Kasumi-1 (cell line): Measurements from ENCODE around the gene TMEM184C.

Experiments used
- DNase-seq, 2 experiments: peaks; one replicate each; lab custom pipeline; 2025; lab: John Stamatoyannopoulos, UW

TMEM184C gene

DNA sequence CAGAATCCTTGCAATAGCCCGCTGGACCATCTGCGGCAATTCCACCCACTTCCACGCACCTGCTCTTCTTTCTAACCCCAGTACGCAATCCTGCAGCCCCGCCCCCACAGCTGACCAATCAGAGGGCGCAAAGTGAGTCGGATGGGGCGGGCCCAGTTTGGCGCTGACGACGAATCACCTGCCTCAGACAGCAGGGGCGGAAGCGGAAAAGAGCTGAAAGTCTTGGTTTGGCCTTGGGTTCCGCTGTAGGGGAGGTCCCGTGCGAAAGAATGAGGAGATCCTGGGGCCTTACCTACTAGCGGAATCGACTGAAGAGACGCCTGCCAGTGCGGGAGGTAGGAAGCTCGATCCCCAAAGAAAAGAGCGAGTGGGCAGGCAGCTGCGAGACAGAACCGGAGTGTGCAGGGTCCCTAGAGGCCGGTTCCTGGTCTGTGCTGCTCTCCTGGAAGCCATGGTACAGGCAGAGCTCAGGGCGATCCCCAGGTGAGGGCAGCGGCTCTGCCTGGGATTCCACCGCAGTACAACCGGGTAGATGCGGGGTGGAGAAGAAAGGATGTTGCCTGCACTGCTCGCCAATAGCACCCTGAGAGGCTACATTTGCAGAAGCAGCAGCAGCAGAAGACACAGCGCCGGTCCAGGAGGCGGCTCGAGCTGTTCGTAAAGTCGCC lies at the start of gene TMEM184C:
TSS of gene TMEM184C (plus strand) at position 225 of the 668 bp plus-strand sequence. CDS start 560 bp downstream, outside the sequence.
- DNase-seq: peak; percentile 96 to 97

DNA sequence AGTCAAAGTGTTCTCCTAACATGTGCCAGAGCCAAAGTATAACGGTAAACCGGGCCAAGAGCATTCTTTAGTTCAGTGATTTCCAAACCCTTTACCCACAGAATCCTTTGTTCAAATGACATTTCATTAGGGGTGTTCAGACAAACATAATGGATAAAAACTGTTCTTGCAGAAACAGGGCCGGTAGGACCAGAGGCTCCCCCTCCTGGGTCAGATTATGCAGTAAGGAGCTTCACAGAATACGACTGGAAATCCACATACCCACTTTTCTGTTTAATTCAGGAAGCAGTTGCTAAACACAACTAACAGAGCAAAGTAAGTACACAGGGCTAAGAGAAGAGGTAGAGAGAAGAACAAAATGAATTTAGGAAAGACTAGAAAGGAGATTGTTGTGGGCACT lies 46.6 kb upstream of the TMEM184C start:
- no peak for DNase-seq

DNA sequence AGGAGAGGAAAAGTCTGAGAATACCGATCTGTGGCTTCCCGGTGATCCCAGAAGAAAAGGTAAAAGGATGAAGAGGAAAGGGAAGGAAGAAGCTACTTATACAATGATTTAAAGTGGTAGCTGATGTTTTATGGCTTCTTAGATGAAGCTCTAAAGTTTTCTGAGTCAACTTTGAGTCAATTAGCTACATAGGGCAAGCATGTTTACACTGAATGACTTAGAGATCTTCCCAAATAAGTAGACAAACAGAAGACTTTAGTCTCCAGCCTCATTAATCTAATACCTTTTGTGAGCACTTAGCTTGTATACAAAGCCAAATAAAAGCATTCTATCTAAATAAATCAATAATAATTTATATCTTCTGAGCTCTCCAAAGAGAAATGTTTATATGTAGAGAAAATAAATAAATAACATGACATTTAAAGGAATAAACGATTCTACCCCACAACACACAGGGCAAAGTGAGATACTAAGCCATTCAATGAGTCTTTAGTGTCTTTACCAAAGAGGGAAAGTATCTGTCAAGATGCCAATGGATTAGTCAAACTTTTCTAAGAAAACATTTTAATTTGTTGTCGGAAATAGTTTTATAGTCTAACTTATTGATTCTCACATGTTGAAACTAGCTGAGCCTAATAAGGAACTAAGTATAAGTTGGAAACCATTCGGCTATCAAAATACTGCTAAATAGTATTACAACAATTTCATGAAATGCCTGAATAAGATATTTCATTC lies 46.0 kb upstream of the TMEM184C start:
- DNase-seq: no peak

DNA sequence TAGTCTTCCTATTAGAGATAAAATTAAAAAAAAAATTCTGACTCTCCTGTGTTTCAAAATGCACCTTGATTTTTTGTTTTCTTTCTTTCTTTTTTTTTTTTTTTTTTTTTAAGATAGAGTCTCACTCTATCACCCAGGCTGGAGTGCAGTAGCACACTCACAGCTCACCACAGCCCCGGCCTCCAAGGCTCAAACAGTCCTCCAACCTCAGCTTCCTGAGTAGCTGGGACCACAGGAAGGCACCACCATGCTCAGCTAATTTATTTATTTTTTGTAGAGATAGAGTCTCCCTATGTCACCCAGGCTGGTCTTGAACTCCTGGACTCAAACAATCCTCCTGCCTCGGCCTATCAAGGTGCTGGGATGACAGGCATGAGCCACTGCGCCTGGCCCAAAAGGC lies 41.1 kb upstream of the TMEM184C start:
- peak; percentile 64 to 66 for DNase-seq

DNA sequence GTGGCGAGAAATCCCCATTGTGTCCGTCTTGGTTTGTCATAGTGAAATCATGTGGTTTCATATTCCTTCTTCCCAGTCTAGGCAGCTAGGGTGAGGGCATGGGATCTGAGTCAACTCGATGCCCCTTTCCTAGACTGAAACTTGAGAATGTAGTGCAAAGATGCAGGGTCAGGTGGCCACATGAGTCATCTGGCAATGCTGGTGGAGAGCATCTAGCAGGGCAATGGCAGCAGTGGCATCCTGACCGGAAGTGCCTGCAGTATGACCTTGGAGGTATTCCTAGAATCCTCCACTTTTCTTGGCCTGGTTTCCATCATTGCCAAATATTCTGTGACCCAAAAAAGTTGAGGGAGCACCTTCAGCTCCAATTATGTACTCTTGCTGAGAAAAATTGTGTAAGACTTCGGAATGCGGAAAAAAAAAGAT lies 39.1 kb upstream of the TMEM184C start:
- DNase-seq: peak in 1 of 2 experiments; percentile 14

DNA sequence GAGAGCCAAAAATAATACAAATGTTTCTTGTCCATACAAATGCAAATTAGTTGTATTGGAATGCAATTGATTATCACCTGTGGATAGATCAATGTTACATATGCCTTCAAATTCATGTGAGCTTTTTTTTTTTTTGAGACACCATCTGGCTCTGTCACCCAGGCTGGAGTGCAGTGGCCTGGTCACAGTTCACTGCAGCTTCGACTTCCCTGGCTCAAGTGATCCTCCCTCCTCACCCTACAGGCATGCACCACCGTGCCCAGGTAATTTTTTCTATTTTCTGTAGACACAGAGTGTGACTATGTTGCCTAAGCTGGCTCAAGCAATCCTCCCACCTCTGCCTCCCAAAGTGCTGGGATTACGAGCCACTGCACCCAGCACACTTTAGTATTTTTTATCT lies 38.6 kb upstream of the TMEM184C start:
- no peak for DNase-seq

DNA sequence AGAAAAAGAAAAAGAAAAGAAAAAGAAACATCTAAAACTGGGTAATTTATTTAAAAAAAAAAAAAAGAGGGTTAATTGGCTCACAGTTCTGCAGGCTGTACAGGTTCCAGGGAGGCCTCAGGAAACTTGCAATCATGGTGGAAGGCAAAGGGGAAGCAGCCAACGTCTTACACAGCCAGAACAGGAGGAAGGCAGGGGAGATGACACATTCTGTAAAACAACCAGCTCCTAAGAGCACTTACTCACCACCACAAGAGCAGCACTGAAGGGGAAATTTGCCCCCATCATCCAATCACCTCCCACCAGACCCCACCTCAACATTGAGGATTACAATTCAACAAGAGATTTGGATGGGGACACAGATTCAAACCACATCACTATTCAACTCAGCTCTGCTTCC lies 36.8 kb upstream of the TMEM184C start:
- peak; percentile 10 to 51 for DNase-seq

DNA sequence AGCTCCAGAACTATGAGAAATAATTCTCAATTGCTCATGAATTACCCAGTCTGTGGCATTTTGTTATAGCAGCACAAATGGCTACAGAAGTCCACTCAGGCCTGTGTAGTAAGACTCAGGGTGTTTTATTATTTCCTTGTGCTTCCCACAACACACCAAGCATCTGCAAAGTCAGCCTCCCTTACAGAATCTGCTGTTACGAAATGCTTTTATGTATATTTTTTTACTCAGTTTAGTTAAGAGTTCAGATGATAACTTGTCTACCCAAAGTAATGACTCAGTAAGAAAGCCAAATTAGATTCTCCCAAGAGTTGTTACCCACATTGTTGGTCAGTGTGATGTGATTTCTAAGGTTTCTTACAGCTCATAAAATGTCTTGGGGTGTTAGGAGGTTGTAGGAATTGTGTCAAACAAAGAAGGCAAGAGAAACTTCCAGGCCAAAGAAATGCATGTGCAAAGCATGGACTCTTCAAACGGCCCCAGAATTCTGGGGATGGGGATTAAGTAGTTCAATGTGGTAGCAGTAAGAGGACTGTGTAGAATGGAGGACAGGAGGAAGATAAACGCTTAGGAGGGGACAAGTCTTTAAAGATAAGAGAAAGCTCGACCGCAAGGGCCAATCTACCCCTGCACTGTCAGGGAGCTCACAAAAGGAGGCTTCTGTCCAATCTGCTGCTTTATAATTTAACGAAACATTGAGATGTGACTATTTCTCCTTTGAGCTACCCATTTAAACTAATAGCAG lies 35.4 kb upstream of the TMEM184C start:
- peak in 1 of 2 experiments; percentile 19 for DNase-seq

DNA sequence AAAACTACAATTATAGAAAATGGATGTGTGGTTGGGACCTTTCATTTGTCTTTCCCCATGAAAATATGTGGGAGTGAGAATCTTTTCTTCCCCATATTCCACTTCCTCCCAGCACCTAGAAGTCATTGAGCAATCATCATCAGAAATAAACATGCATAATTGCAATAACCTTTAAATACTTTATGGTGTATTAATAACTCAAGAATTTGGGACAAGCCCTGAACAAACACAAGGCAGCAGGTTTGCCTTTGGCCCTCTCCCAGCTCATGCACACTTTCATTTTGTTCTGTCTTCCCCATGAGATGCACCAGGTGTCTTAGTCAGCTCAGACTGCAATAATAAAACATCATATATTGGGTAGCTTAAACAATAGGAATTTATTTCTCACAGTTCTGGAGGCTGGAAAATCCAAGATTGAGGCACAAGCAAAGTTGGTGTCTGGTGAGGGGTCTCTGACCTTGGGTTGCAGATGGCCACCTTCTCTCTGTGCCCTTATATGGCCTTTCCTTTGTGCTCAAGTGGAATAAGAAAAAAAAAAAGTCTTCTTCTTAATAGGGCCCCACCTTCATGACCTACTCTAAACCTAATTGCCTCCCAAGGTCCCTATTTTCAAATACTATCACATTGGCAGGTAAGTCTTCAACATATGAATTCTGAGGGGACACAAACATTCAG lies 34.7 kb upstream of the TMEM184C start:
- DNase-seq: no peak

DNA sequence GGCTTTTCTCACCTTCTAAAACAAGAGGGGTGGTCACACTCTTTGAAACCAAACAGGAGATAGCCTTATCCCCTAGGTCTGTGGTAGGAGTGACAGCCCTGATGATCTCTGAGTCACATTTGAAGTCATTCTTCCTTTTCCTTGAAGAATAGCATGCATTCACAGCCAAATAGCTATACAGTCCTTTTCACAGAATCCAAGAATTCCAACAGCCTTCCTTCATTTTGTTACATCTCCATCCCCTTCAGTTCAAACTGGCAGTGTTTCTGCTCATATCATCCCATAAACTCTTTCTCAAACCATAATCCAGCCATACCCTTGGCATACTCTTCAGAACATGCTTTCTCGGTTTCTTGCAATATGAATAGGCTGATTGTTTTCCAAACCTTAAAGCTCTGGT lies 33.3 kb upstream of the TMEM184C start:
- no peak for DNase-seq

DNA sequence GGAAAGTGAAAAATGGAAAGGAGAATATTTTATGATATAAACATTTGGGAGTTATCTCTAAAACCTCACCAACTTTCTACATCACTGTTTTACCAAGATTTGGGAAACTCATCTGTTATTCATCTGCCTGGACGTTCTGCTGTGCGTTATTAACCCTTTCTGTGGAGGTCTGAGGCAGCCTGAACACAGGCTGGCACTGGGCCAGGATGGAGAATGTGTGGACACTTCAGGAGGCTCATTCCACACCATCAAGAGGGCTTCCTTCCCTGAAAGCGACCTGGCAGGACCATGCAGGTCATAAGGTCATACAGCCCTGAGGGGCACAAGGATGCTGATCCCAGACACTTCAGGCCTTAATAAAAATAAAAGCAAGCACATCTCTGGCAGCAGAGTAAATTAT lies 31.2 kb upstream of the TMEM184C start:
- no peak for DNase-seq

DNA sequence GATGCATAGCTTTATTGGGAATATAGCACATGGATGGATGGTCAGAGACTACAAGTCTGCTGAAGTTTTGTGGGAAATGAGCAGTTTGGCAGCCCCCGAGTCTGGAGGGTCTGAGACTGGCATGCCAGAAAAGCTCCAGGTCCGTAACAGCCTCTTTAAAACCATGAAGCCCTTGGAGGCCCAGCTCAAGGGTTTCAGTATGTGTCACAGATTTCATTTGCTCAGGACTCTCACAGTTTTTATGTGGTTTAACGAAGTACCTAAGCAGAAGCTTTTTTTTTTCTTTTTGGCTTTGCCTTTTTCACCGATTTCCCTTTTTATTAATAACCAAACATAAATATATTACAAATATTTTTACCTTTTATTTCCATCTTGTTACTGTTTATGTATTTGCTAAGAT lies 30.6 kb upstream of the TMEM184C start:
- no peak for DNase-seq

DNA sequence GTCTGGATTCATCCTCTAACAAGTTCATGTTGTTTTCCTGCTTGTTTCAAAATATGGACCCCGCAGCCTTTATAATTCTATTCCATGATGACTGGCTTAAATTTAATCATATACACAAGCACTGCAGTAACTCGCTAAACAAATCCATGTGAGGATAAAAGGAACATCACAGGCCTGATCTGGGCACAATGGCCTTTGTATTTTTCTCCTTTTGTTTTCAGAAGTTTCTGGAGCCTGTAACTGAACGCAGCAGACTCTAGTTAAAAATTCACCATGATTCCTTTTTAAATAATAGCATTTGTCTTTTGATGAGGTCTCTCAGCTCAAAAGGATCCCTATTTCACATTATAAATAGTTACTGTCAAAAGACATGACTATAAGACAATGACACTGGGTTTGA lies 30.2 kb upstream of the TMEM184C start:
- no peak for DNase-seq

DNA sequence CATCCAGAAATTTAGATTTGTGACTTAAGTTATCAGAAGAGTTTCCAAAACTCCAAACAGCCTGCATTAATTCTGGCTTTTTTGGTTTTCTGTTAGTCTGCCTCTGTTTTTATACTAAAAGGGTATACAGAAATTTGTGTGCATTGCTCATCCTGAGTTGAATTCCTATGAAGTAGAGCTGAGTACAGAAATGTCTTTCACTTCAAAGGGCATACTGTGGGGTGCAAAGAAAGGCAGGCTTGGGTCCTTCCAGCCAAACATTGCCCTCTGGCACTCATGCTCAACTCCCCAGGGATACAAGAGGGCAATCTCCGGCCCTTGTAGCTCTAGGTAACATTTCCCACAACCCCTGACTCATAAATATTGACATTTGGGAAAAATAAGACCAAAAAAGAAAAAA lies 27.6 kb upstream of the TMEM184C start:
- DNase-seq: no peak

DNA sequence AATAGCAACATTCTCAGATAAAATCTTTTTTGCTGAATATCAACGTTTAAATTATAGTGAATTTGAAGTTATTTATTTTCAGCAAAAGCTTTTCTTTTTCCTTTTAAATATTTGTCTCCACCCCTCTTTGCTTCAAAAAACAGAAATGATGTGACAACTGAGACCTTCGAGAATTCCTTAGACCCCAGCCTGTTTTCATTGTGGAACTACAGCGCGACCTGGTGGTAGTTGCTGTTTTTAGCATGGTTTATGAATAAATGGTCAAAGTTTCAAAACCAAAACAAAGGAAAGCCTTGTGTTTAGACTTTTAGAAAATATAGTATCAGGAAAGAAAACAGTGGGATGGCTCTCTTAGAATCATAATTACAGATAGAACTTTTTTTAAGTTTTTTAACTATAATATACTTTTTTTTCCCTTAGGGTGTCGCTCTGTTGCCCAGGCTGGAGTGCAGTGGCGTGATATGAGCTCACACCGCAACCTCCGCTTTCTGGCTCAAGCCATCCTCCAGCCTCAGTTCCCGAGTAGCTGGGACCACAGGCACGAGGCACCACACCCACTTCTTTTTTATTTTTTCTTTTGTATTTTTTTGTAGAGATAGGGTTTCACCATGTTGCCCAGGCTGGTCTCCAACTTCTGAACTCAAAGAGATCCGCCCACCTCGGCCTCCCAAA lies 26.8 kb upstream of the TMEM184C start:
- DNase-seq: peak; percentile 56 to 76

DNA sequence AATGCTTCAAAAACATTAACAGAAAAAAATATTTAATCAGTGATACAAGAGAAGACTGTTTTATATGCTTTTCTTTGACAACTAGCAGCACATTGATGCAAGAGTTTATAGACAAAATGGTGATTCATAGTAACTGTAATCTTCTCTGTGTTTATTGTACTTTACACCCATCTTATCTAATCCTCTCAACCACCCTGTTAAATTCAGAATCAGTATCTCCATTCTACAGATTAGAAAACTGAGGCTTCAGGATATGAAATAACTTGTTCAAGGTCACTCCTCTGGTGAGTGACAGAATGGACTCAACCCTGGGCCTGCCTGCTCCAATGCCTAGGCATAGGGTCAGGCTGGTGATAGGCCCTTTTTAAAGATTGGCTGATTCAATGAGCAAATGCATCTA lies 26.1 kb upstream of the TMEM184C start:
- no peak for DNase-seq

DNA sequence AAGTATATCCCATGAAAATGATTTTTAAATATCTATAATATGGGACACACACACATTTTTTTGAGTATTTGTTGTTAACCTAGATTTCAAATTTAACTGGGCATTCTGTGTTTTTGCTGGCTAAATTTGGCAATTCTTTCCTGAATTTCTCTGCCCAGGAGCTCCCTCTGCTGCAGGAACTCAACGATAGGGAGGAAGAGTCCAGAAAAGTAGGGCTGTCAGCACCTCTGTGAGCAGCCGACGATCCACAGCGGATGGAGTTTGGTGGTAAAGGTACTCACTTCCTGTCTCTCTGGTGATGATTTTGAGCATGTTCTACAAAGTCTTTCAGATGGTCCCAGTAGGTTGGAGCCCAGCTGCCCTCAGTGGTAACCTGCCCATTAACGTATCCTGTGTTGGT lies 23.1 kb upstream of the TMEM184C start:
- DNase-seq: no peak

DNA sequence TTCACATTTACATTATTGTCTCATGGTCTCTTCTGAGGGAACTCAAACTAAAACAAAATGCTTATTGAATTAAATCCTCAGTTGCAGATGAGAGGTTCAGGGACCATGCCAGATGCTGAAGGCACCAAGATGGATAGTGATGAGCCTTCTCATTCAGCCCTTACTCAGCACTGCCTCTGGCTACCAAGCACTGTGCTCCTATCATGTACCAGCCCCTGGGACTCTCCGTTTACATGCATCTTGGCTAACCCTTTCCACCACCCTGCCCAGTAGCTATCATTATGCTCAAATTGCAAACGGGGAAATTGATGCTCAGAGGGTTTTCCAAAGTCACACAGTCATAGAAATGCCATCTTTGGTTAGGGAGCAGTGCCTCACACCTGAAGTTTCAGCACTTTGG lies 22.6 kb upstream of the TMEM184C start:
- DNase-seq: no peak

DNA sequence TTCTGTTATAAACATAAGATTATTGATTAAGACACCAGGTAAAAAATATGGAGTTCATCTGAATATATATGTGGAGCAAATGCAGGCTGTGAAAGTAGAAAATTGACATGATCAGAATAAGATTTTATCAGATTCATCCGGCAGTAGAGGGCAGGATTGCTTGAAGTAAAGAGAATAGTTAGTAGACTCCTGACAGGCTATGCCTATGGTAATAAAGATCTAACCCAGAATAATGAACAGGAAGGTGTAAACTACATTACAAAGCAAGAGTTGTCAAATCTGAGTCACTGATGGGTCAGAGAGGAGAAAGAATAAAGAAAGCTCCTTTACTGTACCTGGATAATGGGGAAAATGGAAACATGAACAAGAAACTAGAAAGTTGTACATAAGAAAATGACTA lies 20.8 kb upstream of the TMEM184C start:
- peak; percentile 27 to 35 for DNase-seq

DNA sequence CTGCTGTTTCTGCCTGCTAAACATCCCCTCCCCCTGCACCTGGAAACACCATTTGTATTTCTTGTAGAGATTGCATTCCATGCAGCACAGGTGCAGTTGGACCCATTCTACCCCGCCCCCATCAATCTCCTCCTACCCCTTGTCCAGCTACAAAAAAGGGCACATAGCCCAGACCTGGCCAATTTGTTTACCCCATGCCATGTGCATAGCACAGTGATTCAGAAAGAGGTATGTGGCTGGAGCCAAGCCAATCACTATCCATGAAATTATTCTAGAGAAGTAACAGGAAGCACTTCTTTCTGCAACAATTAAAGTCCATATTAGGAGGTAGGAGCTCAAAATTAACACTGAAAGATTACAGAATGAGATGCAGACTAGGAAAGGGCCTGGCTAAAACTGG lies 20.2 kb upstream of the TMEM184C start:
- DNase-seq: no peak

DNA sequence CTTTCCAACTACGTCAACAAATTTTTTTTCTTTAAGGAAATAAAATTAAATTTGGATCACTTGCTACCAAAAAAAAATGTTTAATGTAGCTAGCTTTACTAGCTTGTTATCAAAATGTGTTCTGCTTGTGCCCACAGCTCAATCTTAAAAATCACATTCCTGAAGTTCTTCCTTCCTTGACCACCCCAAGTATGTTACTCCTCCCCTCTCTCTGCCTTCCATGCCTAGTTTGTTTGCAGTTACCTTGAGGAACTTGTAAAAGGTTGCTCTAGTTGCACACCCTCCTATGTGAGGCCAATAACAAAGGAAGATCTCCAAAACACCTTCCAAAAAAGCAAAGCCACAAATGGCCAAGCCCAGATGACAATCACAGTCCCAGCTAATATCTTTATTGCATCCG lies 19.6 kb upstream of the TMEM184C start:
- DNase-seq: no peak

DNA sequence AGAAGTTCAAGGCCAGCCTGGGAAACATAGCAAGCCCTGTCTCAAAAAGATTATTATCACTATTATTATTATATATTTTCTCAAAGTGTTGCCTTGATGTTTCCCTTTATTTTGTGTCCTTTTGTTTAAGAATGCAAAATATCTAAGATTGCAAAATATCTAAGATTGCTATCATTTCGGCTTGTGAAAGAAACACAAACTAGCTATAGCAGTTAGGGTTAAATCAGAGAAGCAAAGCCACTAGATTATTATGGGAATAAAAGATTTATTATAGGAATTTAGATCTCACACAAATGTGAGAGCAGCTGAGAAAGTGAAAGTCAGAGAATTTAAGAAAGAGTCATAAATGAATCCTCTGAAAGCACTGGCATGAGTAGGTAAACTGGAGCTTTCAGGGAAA lies 18.0 kb upstream of the TMEM184C start:
- DNase-seq: no peak
